SK-MEL-5 (cell line): ENCODE results near the gene PDS5B. TPM values are rescaled to one million over a fixed set of nuclear protein-coding genes. Genes with fewer than 3 reads are reported as not detected.

Experiments
- DNase-seq: peaks from one replicate; pipeline ENCODE4 v3.0.0-alpha.2; 2016; ENCODE audit warnings: low read depth, low spot score
- in situ Hi-C: cut with HindIII; loops from 2 replicates; pipeline ENCODE4 v1.10.0; 2016; ENCODE audit warnings: low sequenced_read_pairs, high pct_unique_total_duplicates, low pct_unique_long_range_greater_than_20kb
- total RNA-seq: library from RNA; depleted of rRNA; stranded (reverse); fragments of >200 nt; shearing (Covaris generic); gene quantifications from 2 replicates; pipeline ENCODE4 v1.2.3, GENCODE V29; 2014

PDS5B gene
- total RNA-seq, 1 experiment from 2014 or later, result 15.2 TPM

GRCh38 chr13:32636711-32637110, 50.5 kb downstream of the PDS5B start:
- no peak for DNase-seq
- in situ Hi-C loops, result no loop called here

- no peak for DNase-seq
- in situ Hi-C loops, result no loop called here
These were observed 52.5 kb downstream of the PDS5B start for GRCh38 chr13:32638739-32639138.

- in situ Hi-C loops, result no loop called here
- DNase-seq, result peak; percentile 80
These were observed 53.4 kb downstream of the PDS5B start for GRCh38 chr13:32639502-32640105.

GRCh38 chr13:32642316-32642715, 56.1 kb downstream of the PDS5B start:
- DNase-seq, result no peak
- in situ Hi-C loops, result no loop called here

GRCh38 chr13:32642858-32643257, 56.6 kb downstream of the PDS5B start:
- in situ Hi-C loops, result no loop called here
- DNase-seq, result no peak

- in situ Hi-C loops, result no loop called here
- DNase-seq, result no peak
These were observed 59.6 kb downstream of the PDS5B start for GRCh38 chr13:32645854-32646253.

- in situ Hi-C loops, result no loop called here
- DNase-seq, result no peak
These were observed 61.7 kb downstream of the PDS5B start for GRCh38 chr13:32647926-32648325.

GRCh38 chr13:32650705-32651311, 64.6 kb downstream of the PDS5B start:
- peak; percentile 81 for DNase-seq
- in situ Hi-C loops, result no loop called here

- in situ Hi-C loops, result no loop called here
- no peak for DNase-seq
These were observed 71.1 kb downstream of the PDS5B start for GRCh38 chr13:32657309-32657708.

GRCh38 chr13:32659736-32660135, 73.5 kb downstream of the PDS5B start:
- in situ Hi-C loops, result no loop called here
- DNase-seq, result no peak

GRCh38 chr13:32660227-32660626, 74.0 kb downstream of the PDS5B start:
- DNase-seq, result no peak
- in situ Hi-C loops, result no loop called here

GRCh38 chr13:32661685-32662084, 75.4 kb downstream of the PDS5B start:
- DNase-seq, result no peak
- in situ Hi-C loops, result no loop called here

- in situ Hi-C loops, result no loop called here
- no peak for DNase-seq
These were observed 77.4 kb downstream of the PDS5B start for GRCh38 chr13:32663660-32664059.

GRCh38 chr13:32666990-32667571, 80.8 kb downstream of the PDS5B start:
- in situ Hi-C loops, result no loop called here
- DNase-seq, result no peak

- DNase-seq, result peak; percentile 68
- in situ Hi-C loops, result no loop called here
These were observed 82.9 kb downstream of the PDS5B start for GRCh38 chr13:32669030-32669646.

- DNase-seq, result no peak
- in situ Hi-C loops, result no loop called here
These were observed 88.3 kb downstream of the PDS5B start for GRCh38 chr13:32674503-32674902.

GRCh38 chr13:32676242-32676641, 90.0 kb downstream of the PDS5B start:
- in situ Hi-C loops, result no loop called here

GRCh38 chr13:32682130-32682529, 95.9 kb downstream of the PDS5B start:
- in situ Hi-C loops, result no loop called here
- no peak for DNase-seq

More at GRCh38 chr13:32676242-32676641, 90.0 kb downstream of the PDS5B start:
- DNase-seq, result no peak

GRCh38 chr13:32682740-32683139, 96.5 kb downstream of the PDS5B start:
- in situ Hi-C loops, result no loop called here
- no peak for DNase-seq
